T-helper 2 cell treated with Interferon-gamma antibody and Interleukin-4, amounts not matched to agents 5 μg/mL and 100 μg/mL, for 36 hours (primary cell): ENCODE data around the gene VMP1.

Experiments used
- DNase-seq: peaks from one replicate; pipeline ENCODE4 v3.0.0; 2021; ENCODE audit warnings: low spot score
- H3K27ac Mint-ChIP-seq: one replicate; pipeline ENCODE4 v1.8.0; 2021; ENCODE audit warnings: mild to moderate bottlenecking, mixed read lengths
- H3K27me3 Mint-ChIP-seq: one replicate; pipeline ENCODE4 v1.8.0; 2021; ENCODE audit warnings: low read depth, mixed read lengths
- H3K36me3 Mint-ChIP-seq: one replicate; pipeline ENCODE4 v1.8.0; 2021; ENCODE audit warnings: low read depth, mixed read lengths
- H3K4me1 Mint-ChIP-seq: one replicate; pipeline ENCODE4 v1.8.0; 2021; ENCODE audit warnings: low read depth, mixed read lengths
- H3K4me3 Mint-ChIP-seq: one replicate; pipeline ENCODE4 v1.8.0; 2022; ENCODE audit warnings: mild to moderate bottlenecking, moderate library complexity, mixed read lengths
- H3K9me3 Mint-ChIP-seq: one replicate; pipeline ENCODE4 v1.8.0; 2021; ENCODE audit warnings: mixed read lengths

VMP1 gene

DNA sequence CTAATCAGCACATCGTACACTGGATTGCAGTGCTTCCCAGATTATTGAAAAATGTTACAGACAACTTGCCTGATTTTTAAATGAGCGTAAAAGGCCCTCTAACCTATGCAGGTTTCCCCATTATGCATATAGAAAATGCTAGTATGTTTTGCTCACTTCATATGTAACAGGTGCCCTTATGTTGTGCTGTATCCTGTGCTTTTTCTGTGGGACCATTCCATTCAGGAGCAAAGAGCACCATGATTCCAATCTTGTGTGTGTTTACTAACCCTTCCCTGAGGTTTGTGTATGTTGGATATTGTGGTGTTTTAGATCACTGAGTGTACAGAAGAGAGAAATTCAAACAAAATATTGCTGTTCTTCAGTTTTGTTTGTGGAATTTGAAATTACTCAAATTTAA lies 13.1 kb upstream of the VMP1 start:
- DNase-seq, result no peak
- Mint-ChIP-seq H3K27ac (no peak overlapping the region), H3K4me1 (peaks cover 19% of the 10 kb centered on the region), H3K4me3 (no peak overlapping the region), H3K9me3 (no peaks in the 10 kb centered on the region), H3K27me3 (no peaks in the 10 kb centered on the region), H3K36me3 (peaks cover 75% of the 10 kb centered on the region)

DNA sequence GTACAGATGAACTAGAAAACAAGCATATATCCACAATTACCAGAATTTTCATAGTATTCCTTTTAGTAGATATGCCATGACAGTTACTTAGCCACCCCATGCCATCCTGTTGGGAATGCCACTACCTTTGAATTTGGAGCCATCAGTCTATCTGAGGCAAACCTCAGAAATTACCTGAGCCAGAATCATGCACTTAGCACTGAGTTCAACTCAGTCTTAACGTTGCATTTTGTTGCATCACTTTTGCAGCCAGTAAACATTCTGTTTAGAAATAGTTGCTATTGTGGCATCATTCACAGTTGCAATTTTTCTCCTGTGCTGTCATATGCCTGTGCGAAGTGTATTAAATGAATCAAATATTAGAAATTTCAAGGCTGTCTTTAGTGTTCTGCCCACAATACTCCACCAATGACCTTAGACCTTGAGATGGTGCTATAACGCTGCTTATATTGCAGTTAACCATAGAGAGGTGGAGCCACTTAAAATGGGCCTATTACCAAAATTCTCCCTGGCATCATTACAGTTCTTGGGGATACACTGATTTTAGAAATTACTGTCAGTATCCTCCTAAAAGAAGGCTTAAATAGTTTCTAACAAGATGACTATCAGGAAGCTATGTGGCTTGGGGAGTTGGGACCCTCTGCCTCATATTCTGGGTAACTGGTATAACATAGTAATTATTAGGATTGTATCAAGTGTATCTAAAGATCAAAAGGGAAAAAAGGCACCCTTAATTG lies 11.3 kb upstream of the VMP1 start:
- Mint-ChIP-seq H3K9me3 (no peaks in the 10 kb centered on the region), H3K36me3 (peaks cover 65% of the 10 kb centered on the region), H3K27ac (no peak overlapping the region), H3K27me3 (no peaks in the 10 kb centered on the region), H3K4me1 (peaks cover 35% of the 10 kb centered on the region), H3K4me3 (no peak overlapping the region)
- no peak for DNase-seq

DNA sequence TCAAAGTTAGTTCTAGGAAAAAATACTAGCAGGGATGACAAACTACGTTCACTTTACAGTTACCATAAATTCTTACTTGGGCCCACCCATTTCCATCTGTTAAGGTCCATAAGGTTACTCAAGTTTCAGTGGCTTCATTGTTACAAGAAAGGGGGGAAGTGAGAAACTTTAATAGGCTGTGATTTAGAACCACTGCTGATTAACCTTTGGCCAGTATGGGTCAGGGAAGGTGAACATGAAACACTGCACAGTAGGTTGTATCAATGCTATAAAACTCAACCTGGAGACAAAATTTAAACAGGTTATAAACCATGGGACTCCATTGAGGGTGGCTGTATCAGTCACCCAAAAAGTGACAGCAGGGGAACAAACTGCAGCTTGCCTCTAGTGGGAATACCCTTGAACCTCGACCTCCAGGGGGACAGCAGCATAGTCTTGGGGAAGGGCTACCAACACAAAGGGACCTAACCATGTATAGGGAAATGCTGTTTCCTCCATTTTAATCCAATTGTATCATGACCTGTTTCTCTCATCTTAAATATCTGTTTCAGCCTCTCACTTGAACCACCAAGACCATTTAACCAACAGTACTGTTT lies 10.7 kb upstream of the VMP1 start:
- H3K4me3 Mint-ChIP-seq, result no peak overlapping the region
- H3K9me3 Mint-ChIP-seq, result no peaks in the 10 kb centered on the region
- H3K27ac Mint-ChIP-seq, result no peak overlapping the region
- H3K27me3 Mint-ChIP-seq, result no peaks in the 10 kb centered on the region
- H3K36me3 Mint-ChIP-seq, result peaks cover 61% of the 10 kb centered on the region
- peaks cover 37% of the 10 kb centered on the region for H3K4me1 Mint-ChIP-seq
- DNase-seq, result no peak

GRCh38 chr17:59698143-59698542 lies 9.3 kb upstream of the VMP1 start:
- H3K36me3 Mint-ChIP-seq, result peaks cover 56% of the 10 kb centered on the region
- no peak for DNase-seq
- no peaks in the 10 kb centered on the region for H3K9me3 Mint-ChIP-seq
- no peak overlapping the region for H3K27ac Mint-ChIP-seq
- no peaks in the 10 kb centered on the region for H3K27me3 Mint-ChIP-seq
- peaks cover 44% of the 10 kb centered on the region for H3K4me1 Mint-ChIP-seq
- H3K4me3 Mint-ChIP-seq, result peak overlapping the region; percentile 5

DNA sequence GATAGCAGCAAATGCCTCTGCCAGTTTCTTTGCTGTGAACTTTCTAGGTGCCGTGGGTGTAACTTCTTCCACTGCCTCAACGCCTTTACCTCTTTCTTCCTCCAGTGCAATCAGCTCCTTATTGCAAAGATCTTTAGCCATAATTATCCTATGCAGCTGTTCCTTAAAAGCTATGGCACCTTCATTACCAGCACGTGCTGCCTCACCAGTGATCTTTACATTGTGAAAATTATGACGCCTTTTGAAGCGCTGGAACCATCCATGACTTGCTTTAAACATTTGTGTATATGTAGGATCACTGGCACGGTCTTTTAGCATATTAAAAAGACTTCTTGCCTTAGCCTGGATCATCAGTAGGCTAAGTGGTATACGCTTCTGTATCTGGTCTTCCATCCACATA lies 8.2 kb upstream of the VMP1 start:
- Mint-ChIP-seq H3K27ac (no peak overlapping the region), H3K4me1 (peaks cover 46% of the 10 kb centered on the region)

GRCh38 chr17:59699786-59700185 lies 7.7 kb upstream of the VMP1 start:
- Mint-ChIP-seq H3K9me3 (no peaks in the 10 kb centered on the region), H3K27me3 (no peaks in the 10 kb centered on the region), H3K4me3 (no peak overlapping the region), H3K27ac (no peak overlapping the region), H3K36me3 (peaks cover 49% of the 10 kb centered on the region), H3K4me1 (peaks cover 49% of the 10 kb centered on the region)
- DNase-seq, result no peak

More for the DNA sequence above, 8.2 kb upstream of the VMP1 start:
- H3K27me3 Mint-ChIP-seq, result no peaks in the 10 kb centered on the region
- no peak overlapping the region for H3K4me3 Mint-ChIP-seq
- no peaks in the 10 kb centered on the region for H3K9me3 Mint-ChIP-seq
- H3K36me3 Mint-ChIP-seq, result peaks cover 51% of the 10 kb centered on the region
- no peak for DNase-seq

DNA sequence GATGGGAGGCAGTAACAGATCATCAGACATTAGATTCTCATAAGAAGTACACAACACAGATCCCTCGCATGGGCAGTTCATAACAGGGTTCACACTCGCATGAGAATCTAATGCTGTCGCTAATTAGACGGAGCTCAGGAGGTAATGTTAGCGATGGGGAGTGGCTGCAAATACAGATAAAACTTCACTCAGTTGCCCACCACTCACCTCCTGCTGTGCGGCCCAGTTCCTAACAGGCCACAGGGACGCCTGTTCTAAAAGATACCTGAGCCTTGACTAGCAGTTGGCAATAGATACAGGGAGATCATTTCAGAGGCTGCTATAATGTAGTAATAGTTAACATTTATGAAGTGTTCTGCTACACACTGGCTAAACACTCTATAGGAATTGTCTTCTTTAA lies 5.2 kb upstream of the VMP1 start:
- Mint-ChIP-seq H3K9me3 (no peaks in the 10 kb centered on the region), H3K27me3 (no peaks in the 10 kb centered on the region), H3K36me3 (peaks cover 42% of the 10 kb centered on the region), H3K4me1 (peaks cover 55% of the 10 kb centered on the region), H3K4me3 (no peak overlapping the region), H3K27ac (no peak overlapping the region)
- DNase-seq, result no peak

GRCh38 chr17:59707971-59708430 lies 547 bp downstream of the VMP1 start:
- no peaks in the 10 kb centered on the region for H3K27me3 Mint-ChIP-seq
- H3K36me3 Mint-ChIP-seq, result peaks cover 19% of the 10 kb centered on the region
- peaks cover 33% of the 10 kb centered on the region for H3K4me1 Mint-ChIP-seq
- no peaks in the 10 kb centered on the region for H3K9me3 Mint-ChIP-seq
- peak overlapping the region; percentile 98 for H3K4me3 Mint-ChIP-seq
- no peak for DNase-seq
- H3K27ac Mint-ChIP-seq, result peak overlapping the region; percentile 97

DNA sequence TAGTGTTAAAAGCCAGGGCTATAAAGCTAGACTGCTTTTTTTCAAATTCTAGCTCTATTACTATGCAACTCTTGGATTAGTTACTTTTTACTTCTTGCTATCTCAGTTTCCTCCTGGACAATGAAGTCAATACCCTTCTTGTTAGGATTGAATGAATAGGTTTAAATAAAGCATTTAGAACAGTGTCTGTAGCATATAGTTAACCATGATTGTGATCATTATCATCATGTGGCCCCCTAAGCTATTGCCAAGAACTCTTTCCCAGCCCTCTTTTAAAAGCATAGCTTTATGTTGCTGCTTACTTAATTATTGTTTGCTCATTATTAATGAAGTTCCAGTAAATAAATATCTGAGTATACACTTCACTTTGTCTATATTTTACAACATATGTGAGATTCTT lies 4.5 kb downstream of the VMP1 start:
- Mint-ChIP-seq H3K4me1 (peaks cover 19% of the 10 kb centered on the region), H3K36me3 (peaks cover 6% of the 10 kb centered on the region)

DNA sequence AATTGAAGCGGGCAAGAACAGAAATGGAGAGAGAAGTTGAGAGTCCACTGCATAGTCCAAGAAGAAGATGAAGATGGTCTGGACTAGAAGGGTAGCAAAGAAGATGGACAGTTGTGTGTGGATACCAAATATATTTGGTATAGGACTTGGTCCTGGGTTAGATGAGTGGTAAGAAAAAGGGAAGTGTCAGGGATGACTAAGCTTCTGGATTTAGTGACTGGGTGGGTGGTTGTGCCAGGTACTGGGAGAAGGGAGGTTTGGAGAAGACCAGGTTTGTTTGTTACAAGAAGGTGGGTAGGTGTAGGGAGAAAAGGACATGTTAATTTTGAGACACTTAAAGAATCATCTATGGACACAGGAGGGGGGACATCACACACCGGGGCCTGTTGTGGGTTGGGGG lies 5.4 kb downstream of the VMP1 start:
- H3K27me3 Mint-ChIP-seq, result no peaks in the 10 kb centered on the region
- no peak overlapping the region for H3K4me3 Mint-ChIP-seq
- no peak for DNase-seq
- H3K4me1 Mint-ChIP-seq, result peaks cover 19% of the 10 kb centered on the region
- no peaks in the 10 kb centered on the region for H3K9me3 Mint-ChIP-seq
- peaks cover 2% of the 10 kb centered on the region for H3K36me3 Mint-ChIP-seq
- H3K27ac Mint-ChIP-seq, result no peak overlapping the region

More for the DNA sequence above, 4.5 kb downstream of the VMP1 start:
- Mint-ChIP-seq H3K4me3 (no peak overlapping the region), H3K27ac (no peak overlapping the region), H3K9me3 (no peaks in the 10 kb centered on the region), H3K27me3 (no peaks in the 10 kb centered on the region)
- DNase-seq, result no peak

DNA sequence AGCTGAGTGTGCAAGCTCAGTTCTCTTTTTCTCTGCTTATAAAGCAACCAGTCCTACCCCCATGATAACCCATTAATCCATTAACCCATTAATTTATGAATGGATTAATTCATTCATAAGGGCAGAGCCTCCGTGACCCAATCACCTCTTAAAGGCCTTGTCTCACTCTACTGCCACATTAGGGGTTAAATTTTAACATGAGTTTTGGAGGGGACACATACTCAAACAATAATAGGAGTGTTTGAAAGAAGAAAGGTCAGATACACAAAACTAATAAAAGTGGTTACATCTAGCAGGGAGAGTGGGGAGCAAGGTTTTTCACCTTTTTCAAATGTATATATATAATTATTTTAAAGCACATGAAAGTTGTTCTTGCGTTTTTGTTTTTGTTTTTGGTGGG lies 6.8 kb downstream of the VMP1 start:
- no peak overlapping the region for H3K4me3 Mint-ChIP-seq
- no peaks in the 10 kb centered on the region for H3K9me3 Mint-ChIP-seq
- no peak for DNase-seq
- H3K36me3 Mint-ChIP-seq, result peaks cover 6% of the 10 kb centered on the region
- peaks cover 15% of the 10 kb centered on the region for H3K4me1 Mint-ChIP-seq
- no peak overlapping the region for H3K27ac Mint-ChIP-seq
- H3K27me3 Mint-ChIP-seq, result no peaks in the 10 kb centered on the region

- Mint-ChIP-seq H3K4me1 (peaks cover 15% of the 10 kb centered on the region), H3K9me3 (no peaks in the 10 kb centered on the region), H3K4me3 (no peak overlapping the region), H3K27me3 (no peaks in the 10 kb centered on the region), H3K27ac (no peak overlapping the region), H3K36me3 (peaks cover 4% of the 10 kb centered on the region)
- DNase-seq, result no peak
These were observed 9.0 kb downstream of the VMP1 start for GRCh38 chr17:59716427-59716826.

DNA sequence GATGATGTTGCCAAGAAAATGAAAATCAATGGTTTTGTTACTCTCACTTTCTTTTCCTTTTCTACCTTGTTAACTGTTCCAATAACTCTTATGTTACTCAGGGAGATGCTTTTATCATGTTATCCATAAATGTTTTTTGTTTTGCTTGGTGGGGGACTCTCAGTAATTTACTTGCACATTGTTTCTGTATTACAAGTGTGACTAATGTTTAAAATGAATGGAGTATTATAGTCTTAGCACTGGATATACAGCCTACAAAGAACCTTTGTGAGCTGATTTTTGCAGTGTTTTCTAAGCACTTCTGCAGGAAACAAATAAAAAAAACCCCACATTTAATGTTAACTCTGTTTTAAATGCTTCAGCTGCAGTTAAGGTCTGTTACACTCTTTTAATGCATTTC lies 12.1 kb downstream of the VMP1 start:
- H3K27ac Mint-ChIP-seq, result no peak overlapping the region
- H3K36me3 Mint-ChIP-seq, result peaks cover 4% of the 10 kb centered on the region
- no peak for DNase-seq
- H3K4me3 Mint-ChIP-seq, result no peak overlapping the region
- peaks cover 12% of the 10 kb centered on the region for H3K4me1 Mint-ChIP-seq
- no peaks in the 10 kb centered on the region for H3K9me3 Mint-ChIP-seq
- H3K27me3 Mint-ChIP-seq, result no peaks in the 10 kb centered on the region

DNA sequence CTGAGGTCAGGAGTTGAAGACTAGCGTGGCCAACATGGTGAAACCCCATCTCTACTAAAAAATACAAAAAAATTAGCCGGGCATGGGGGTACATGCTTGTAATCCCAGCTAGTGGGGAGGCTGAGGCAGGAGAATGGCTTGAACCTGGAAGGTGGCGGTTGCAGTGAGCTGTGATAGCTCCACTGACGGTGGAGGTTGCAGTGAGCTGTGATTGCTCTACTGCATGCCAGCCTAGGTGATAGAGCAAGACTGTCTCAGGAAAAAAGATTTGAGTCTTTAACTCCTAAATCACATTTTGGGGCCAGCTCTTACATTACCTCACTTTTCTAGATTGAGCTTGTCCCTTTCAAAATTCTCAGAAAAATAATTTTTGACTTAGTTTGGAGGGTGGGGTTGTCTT lies 15.2 kb downstream of the VMP1 start:
- no peak for DNase-seq
- H3K27me3 Mint-ChIP-seq, result no peaks in the 10 kb centered on the region
- no peak overlapping the region for H3K27ac Mint-ChIP-seq
- no peak overlapping the region for H3K4me3 Mint-ChIP-seq
- peaks cover 4% of the 10 kb centered on the region for H3K36me3 Mint-ChIP-seq
- H3K4me1 Mint-ChIP-seq, result peaks cover 9% of the 10 kb centered on the region
- H3K9me3 Mint-ChIP-seq, result no peaks in the 10 kb centered on the region

DNA sequence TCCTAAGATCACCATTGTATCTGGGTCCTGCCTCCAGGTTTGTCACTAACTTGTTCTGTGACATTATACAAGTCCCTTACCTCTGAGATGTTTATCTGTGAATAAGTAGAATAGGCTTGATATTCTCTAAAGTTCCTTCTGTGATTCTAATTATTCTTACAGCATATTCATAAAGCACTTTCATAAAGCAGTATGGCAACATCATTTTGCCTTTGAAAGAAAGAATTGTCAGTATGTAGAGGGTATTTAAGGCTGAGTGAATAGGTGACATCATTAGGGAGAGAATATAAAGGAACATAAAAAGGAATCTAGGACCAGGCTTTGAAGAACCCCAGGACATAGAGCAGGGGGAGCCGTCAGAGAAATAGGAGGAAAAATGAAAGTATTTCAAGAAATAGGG lies 15.6 kb downstream of the VMP1 start:
- Mint-ChIP-seq H3K27me3 (no peaks in the 10 kb centered on the region), H3K4me1 (peaks cover 9% of the 10 kb centered on the region), H3K36me3 (peaks cover 4% of the 10 kb centered on the region), H3K27ac (no peak overlapping the region), H3K4me3 (no peak overlapping the region), H3K9me3 (no peaks in the 10 kb centered on the region)
- DNase-seq, result no peak
